ENCODE data around the gene GJD3. TPM values are rescaled to one million over a fixed set of nuclear protein-coding genes. Genes with fewer than 3 reads are reported as not detected.
A peak's percentile ranks its signal among the peaks of the same experiment; 100 is the strongest.

The GJD3 gene
- total and polyA plus RNA-seq, 4 donors: 0.36 to 0.61 (median 0.40) TPM; not detected in 1

- DNase-seq (ENCODE audit: low read depth in 4 of 6, low spot score in 6 of 6): peak in 1 of 6 donors; percentile 1
- Histone ChIP-seq H3K27ac (ENCODE audit: low read depth, low read length) (peak overlapping the region; percentile 64), H3K36me3 (ENCODE audit: control insufficient read depth, insufficient read depth, low read length) (peaks cover 69% of the 10 kb centered on the region), H3K4me3 (ENCODE audit: low read depth, low read length) (no peak overlapping the region), H3K27me3 (ENCODE audit: control insufficient read depth, insufficient read depth, low read length) (no peaks in the 10 kb centered on the region), H3K4me1 (ENCODE audit: control insufficient read depth, insufficient read depth, low read length) (peaks cover 82% of the 10 kb centered on the region), H3K9me3 (ENCODE audit: control insufficient read depth, insufficient read depth, low read length) (no peaks in the 10 kb centered on the region)
- WGBS (ENCODE audit: insufficient coverage): 61% methylated on average over 29 of the region's 30 CpGs
Measured at GRCh38 chr17:40354221-40355122, 10.1 kb downstream of the GJD3 start.

- Histone ChIP-seq H3K27me3 (ENCODE audit: control insufficient read depth, insufficient read depth, low read length) (no peaks in the 10 kb centered on the region), H3K4me3 (ENCODE audit: low read depth, low read length) (no peak overlapping the region), H3K9me3 (ENCODE audit: control insufficient read depth, insufficient read depth, low read length) (no peaks in the 10 kb centered on the region), H3K27ac (ENCODE audit: low read depth, low read length) (no peak overlapping the region), H3K4me1 (ENCODE audit: control insufficient read depth, insufficient read depth, low read length) (peaks cover 92% of the 10 kb centered on the region), H3K36me3 (ENCODE audit: control insufficient read depth, insufficient read depth, low read length) (peaks cover 84% of the 10 kb centered on the region)
- 76% methylated on average over 7 of the region's 9 CpGs for WGBS (ENCODE audit: insufficient coverage)
- DNase-seq (ENCODE audit: low read depth in 4 of 6, low spot score in 6 of 6): peak in 1 of 6 donors; percentile 1
Measured at GRCh38 chr17:40352779-40353394, 11.7 kb downstream of the GJD3 start.

DNA sequence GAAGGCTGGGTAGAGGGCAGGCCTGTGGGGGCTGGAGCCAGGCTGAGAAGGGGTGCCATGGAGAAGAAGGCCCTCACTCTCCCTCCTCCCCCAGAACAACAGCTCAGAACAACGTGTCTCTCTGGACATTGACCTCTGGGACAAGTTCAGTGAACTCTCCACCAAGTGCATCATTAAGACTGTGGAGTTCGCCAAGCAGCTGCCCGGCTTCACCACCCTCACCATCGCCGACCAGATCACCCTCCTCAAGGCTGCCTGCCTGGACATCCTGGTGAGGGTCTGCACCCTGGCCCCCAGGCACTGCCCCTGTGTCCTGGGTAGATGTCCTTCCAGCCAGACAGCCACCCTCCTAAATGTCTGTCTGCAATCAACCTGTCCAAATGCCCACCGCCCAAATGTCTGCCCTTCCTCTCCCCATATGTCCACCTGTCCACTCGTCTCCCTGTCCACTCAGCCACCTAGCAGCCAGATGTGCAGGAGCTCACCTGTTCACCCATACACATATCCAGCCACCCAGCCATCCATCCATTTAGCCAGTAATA, 12.2 kb downstream of the GJD3 start:
- 71% methylated on average over 7 of the region's 7 CpGs for WGBS (ENCODE audit: insufficient coverage)
- peak in 1 of 6 donors; percentile 1 for DNase-seq (ENCODE audit: low read depth in 4 of 6, low spot score in 6 of 6)
- H3K4me3 ChIP-seq (ENCODE audit: low read depth, low read length): no peak overlapping the region
- H3K36me3 ChIP-seq (ENCODE audit: control insufficient read depth, insufficient read depth, low read length): peaks cover 81% of the 10 kb centered on the region
- peaks cover 92% of the 10 kb centered on the region for H3K4me1 ChIP-seq (ENCODE audit: control insufficient read depth, insufficient read depth, low read length)
- H3K27me3 ChIP-seq (ENCODE audit: control insufficient read depth, insufficient read depth, low read length): no peaks in the 10 kb centered on the region
- no peaks in the 10 kb centered on the region for H3K9me3 ChIP-seq (ENCODE audit: control insufficient read depth, insufficient read depth, low read length)
- H3K27ac ChIP-seq (ENCODE audit: low read depth, low read length): peak overlapping the region; percentile 91

GRCh38 chr17:40351359-40352236, 12.9 kb downstream of the GJD3 start:
- Histone ChIP-seq H3K9me3 (ENCODE audit: control insufficient read depth, insufficient read depth, low read length) (no peaks in the 10 kb centered on the region), H3K27ac (ENCODE audit: low read depth, low read length) (peak overlapping the region; percentile 91), H3K4me1 (ENCODE audit: control insufficient read depth, insufficient read depth, low read length) (peaks cover 92% of the 10 kb centered on the region), H3K4me3 (ENCODE audit: low read depth, low read length) (no peak overlapping the region), H3K36me3 (ENCODE audit: control insufficient read depth, insufficient read depth, low read length) (peaks cover 76% of the 10 kb centered on the region), H3K27me3 (ENCODE audit: control insufficient read depth, insufficient read depth, low read length) (no peaks in the 10 kb centered on the region)
- peak in 1 of 6 donors; percentile 30 for DNase-seq (ENCODE audit: low read depth in 4 of 6, low spot score in 6 of 6)
- whole genome bisulfite sequencing (ENCODE audit: insufficient coverage): 26% methylated on average over 23 of the region's 27 CpGs

DNA sequence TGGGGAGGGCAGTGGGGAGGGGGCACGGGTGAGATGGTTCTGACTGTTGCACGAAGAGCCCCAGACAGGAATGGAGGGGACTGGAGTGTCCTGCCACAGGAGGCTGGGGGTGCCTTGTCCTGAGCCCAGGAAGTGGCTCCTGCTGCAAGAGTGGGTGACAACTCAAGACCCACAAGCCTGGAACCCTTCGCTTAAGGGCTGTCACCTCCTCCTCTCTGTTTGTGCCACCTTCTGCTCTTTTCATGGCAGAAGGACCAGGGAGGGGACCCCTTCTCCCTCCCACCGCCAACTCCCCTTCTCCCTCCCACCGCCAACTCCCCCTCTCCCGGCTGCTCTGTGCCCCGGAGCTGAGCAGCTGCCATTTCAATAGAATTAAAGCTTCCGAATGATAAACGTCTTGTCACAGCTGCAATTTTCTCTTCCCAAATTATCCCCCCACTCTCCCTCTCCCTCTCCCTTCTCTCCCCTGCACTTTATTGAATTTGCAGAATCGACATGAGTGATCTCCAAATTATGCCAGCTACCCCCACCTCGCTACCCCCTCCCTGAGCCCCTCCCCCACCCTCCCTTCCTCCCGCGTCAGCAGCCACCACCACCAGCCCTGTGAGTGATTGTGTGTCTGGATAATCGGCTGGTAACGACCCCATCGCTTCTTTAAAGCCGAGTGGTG, 13.7 kb downstream of the GJD3 start:
- H3K36me3 ChIP-seq (ENCODE audit: control insufficient read depth, insufficient read depth, low read length): peaks cover 69% of the 10 kb centered on the region
- peak overlapping the region; percentile 91 for H3K27ac ChIP-seq (ENCODE audit: low read depth, low read length)
- peak in 2 of 6 donors; percentile 89 to 96 for DNase-seq (ENCODE audit: low read depth in 4 of 6, low spot score in 6 of 6)
- H3K4me1 ChIP-seq (ENCODE audit: control insufficient read depth, insufficient read depth, low read length): peaks cover 92% of the 10 kb centered on the region
- WGBS (ENCODE audit: insufficient coverage): 7% methylated on average over 8 of the region's 17 CpGs
- H3K4me3 ChIP-seq (ENCODE audit: low read depth, low read length): no peak overlapping the region
- no peaks in the 10 kb centered on the region for H3K27me3 ChIP-seq (ENCODE audit: control insufficient read depth, insufficient read depth, low read length)
- no peaks in the 10 kb centered on the region for H3K9me3 ChIP-seq (ENCODE audit: control insufficient read depth, insufficient read depth, low read length)

GRCh38 chr17:40349895-40350688, 14.4 kb downstream of the GJD3 start:
- no peaks in the 10 kb centered on the region for H3K27me3 ChIP-seq (ENCODE audit: control insufficient read depth, insufficient read depth, low read length)
- DNase-seq (ENCODE audit: low read depth in 4 of 6, low spot score in 6 of 6): peak in 5 of 6 donors; percentile 86 to 97 (median 88)
- peak overlapping the region; percentile 2 for H3K4me3 ChIP-seq (ENCODE audit: low read depth, low read length)
- H3K4me1 ChIP-seq (ENCODE audit: control insufficient read depth, insufficient read depth, low read length): peaks cover 92% of the 10 kb centered on the region
- peak overlapping the region; percentile 91 for H3K27ac ChIP-seq (ENCODE audit: low read depth, low read length)
- 19% methylated on average over 18 of the region's 19 CpGs for WGBS (ENCODE audit: insufficient coverage)
- no peaks in the 10 kb centered on the region for H3K9me3 ChIP-seq (ENCODE audit: control insufficient read depth, insufficient read depth, low read length)
- peaks cover 61% of the 10 kb centered on the region for H3K36me3 ChIP-seq (ENCODE audit: control insufficient read depth, insufficient read depth, low read length)

GRCh38 chr17:40349477-40349894, 15.1 kb downstream of the GJD3 start:
- Histone ChIP-seq H3K27ac (ENCODE audit: low read depth, low read length) (peak overlapping the region; percentile 91), H3K4me1 (ENCODE audit: control insufficient read depth, insufficient read depth, low read length) (peaks cover 92% of the 10 kb centered on the region), H3K27me3 (ENCODE audit: control insufficient read depth, insufficient read depth, low read length) (no peaks in the 10 kb centered on the region), H3K9me3 (ENCODE audit: control insufficient read depth, insufficient read depth, low read length) (no peaks in the 10 kb centered on the region), H3K36me3 (ENCODE audit: control insufficient read depth, insufficient read depth, low read length) (peaks cover 55% of the 10 kb centered on the region), H3K4me3 (ENCODE audit: low read depth, low read length) (peak overlapping the region; percentile 2)
- 36% methylated on average over 10 of the region's 10 CpGs for WGBS (ENCODE audit: insufficient coverage)
- DNase-seq (ENCODE audit: low read depth in 4 of 6, low spot score in 6 of 6): peak in 2 of 6 donors; percentile 30 to 69
